Neural progenitor cell (in vitro differentiated cells): ENCODE results near the gene PLEKHG5. TPM values are rescaled to one million over a fixed set of nuclear protein-coding genes. Genes with fewer than 3 reads are reported as not detected.

Experiments
- DNase-seq: peaks from one replicate; pipeline ENCODE4 v3.0.0-alpha.2; 2016; ENCODE audit warnings: low spot score
- H2AFZ ChIP-seq: fragments of 200-600 bp; sonication (generic); replicated peaks from 2 replicates; pipeline ENCODE4 v1.6.1; 2016; ENCODE audit warnings: antibody characterized with exemption
- H3F3A ChIP-seq: fragments of 200-600 bp; sonication (generic); 2 replicates; pipeline ENCODE4 v1.6.1; 2016; ENCODE audit warnings: antibody characterized with exemption, low read depth
- H3K27ac ChIP-seq: fragments of 200-600 bp; sonication (generic); 2 replicates; pipeline ENCODE4 v1.5.1; 2016; ENCODE audit warnings: mild to moderate bottlenecking
- H3K27me3 ChIP-seq: fragments of 200-600 bp; sonication (generic); 2 replicates; pipeline ENCODE4 v1.6.1; 2016; ENCODE audit warnings: mild to moderate bottlenecking, moderate library complexity
- H3K36me3 ChIP-seq: fragments of 200-600 bp; sonication (generic); 2 replicates; pipeline ENCODE4 v1.5.1; 2016
- H3K4me1 ChIP-seq: fragments of 200-600 bp; sonication (generic); 2 replicates; pipeline ENCODE4 v1.6.1; 2016; ENCODE audit warnings: mixed run types
- H3K4me2 ChIP-seq: fragments of 200-600 bp; sonication (generic); 2 replicates; pipeline ENCODE4 v1.6.1; 2016
- H3K4me3 ChIP-seq: fragments of 200-600 bp; sonication (generic); 2 replicates; pipeline ENCODE4 v1.5.1; 2016
- H3K79me2 ChIP-seq: fragments of 200-600 bp; sonication (generic); 2 replicates; pipeline ENCODE4 v1.6.1; 2016; ENCODE audit warnings: low read depth
- H3K9ac ChIP-seq: fragments of 200-600 bp; sonication (generic); 2 replicates; pipeline ENCODE4 v1.6.1; 2016
- H3K9me3 ChIP-seq: fragments of 200-600 bp; sonication (generic); 2 replicates; pipeline ENCODE4 v1.5.1; 2016; ENCODE audit warnings: low read depth
- H4K20me1 ChIP-seq: fragments of 200-600 bp; sonication (generic); 2 replicates; pipeline ENCODE4 v1.6.1; 2016; ENCODE audit warnings: low read depth
- H3K27ac Mint-ChIP-seq: 3 replicates; pipeline ENCODE4 v1.8.0; 2021; ENCODE audit warnings: mixed read lengths
- H3K27me3 Mint-ChIP-seq: 2 replicates; pipeline ENCODE4 v1.8.0; 2022; ENCODE audit warnings: low read depth, mild to moderate bottlenecking, inconsistent platforms, moderate library complexity, mixed read lengths; ENCODE audit not compliant: insufficient read depth
- H3K36me3 Mint-ChIP-seq: 3 replicates; pipeline ENCODE4 v1.8.0; 2021; ENCODE audit warnings: mixed read lengths
- H3K4me1 Mint-ChIP-seq: 3 replicates; pipeline ENCODE4 v1.8.0; 2021; ENCODE audit warnings: mixed read lengths
- H3K4me3 Mint-ChIP-seq: 3 replicates; pipeline ENCODE4 v1.8.0; 2021; ENCODE audit warnings: mild to moderate bottlenecking, moderate library complexity, mixed read lengths
- H3K9me3 Mint-ChIP-seq: 3 replicates; pipeline ENCODE4 v1.8.0; 2020; ENCODE audit warnings: mixed read lengths
- CTCF ChIP-seq: fragments of 200-600 bp; sonication (generic); IDR thresholded peaks from 2 replicates; pipeline ENCODE4 v1.5.1; 2017; ENCODE audit warnings: antibody characterized with exemption, mild to moderate bottlenecking
- EZH2 ChIP-seq: fragments of 200-600 bp; sonication (generic); IDR thresholded peaks from 2 replicates; pipeline ENCODE4 v1.6.1; 2017; ENCODE audit warnings: antibody characterized with exemption, mild to moderate bottlenecking, moderate library complexity
- EZH2phosphoT487 ChIP-seq: fragments of 200-600 bp; sonication (generic); IDR thresholded peaks from 2 replicates; pipeline ENCODE4 v1.6.1; 2017; ENCODE audit warnings: antibody characterized with exemption
- total RNA-seq: library from RNA; depleted of rRNA; stranded (reverse); fragments of >200 nt; gene quantifications from 2 replicates; pipeline ENCODE4 v1.2.3, GENCODE V29; 2015; ENCODE audit warnings: low replicate concordance

PLEKHG5 gene
- total RNA-seq, 1 donor from 2014 or later, result 7.4 TPM

GRCh38 chr1:6521536-6521935 is 30.1 kb upstream of the PLEKHG5 start:
- no peak for DNase-seq
- H3K27ac ChIP-seq, result no peak overlapping the region
- no peak overlapping the region for H3K4me2 ChIP-seq
- peaks cover 19% of the 10 kb centered on the region for H3K4me1 ChIP-seq
- Mint-ChIP-seq H3K27ac (peak overlapping the region; percentile 39), H3K4me1 (peaks cover 40% of the 10 kb centered on the region), H3K4me3 (peak overlapping the region; percentile 1), H3K9me3 (no peaks in the 10 kb centered on the region), H3K27me3 (peaks cover under 1% of the 10 kb centered on the region), H3K36me3 (peaks cover 2% of the 10 kb centered on the region)
- H3K4me3 ChIP-seq, result no peak overlapping the region
- no peaks in the 10 kb centered on the region for H3K36me3 ChIP-seq
- no peak overlapping the region for H3K9ac ChIP-seq
- H3F3A ChIP-seq, result peaks cover 39% of the 10 kb centered on the region
- no peak overlapping the region for H2AFZ ChIP-seq
- no peaks in the 10 kb centered on the region for H3K27me3 ChIP-seq
- peaks cover 14% of the 10 kb centered on the region for H4K20me1 ChIP-seq
- TF ChIP-seq EZH2 (no peak), CTCF (no peak), EZH2phosphoT487 (no peak)
- no peaks in the 10 kb centered on the region for H3K79me2 ChIP-seq
- H3K9me3 ChIP-seq, result no peaks in the 10 kb centered on the region

GRCh38 chr1:6519935-6520671 is 28.6 kb upstream of the PLEKHG5 start:
- Histone ChIP-seq H3K9me3 (no peaks in the 10 kb centered on the region), H3K4me3 (no peak overlapping the region), H3K36me3 (no peaks in the 10 kb centered on the region), H4K20me1 (peaks cover 14% of the 10 kb centered on the region), H3K4me1 (peaks cover 19% of the 10 kb centered on the region), H3K27me3 (no peaks in the 10 kb centered on the region), H3K27ac (peak overlapping the region; percentile 68), H3F3A (peaks cover 39% of the 10 kb centered on the region), H3K9ac (no peak overlapping the region), H3K79me2 (no peaks in the 10 kb centered on the region), H2AFZ (no peak overlapping the region), H3K4me2 (peak overlapping the region; percentile 39)
- DNase-seq, result peak; percentile 91
- Mint-ChIP-seq H3K4me3 (peak overlapping the region; percentile 64), H3K27me3 (no peaks in the 10 kb centered on the region), H3K9me3 (no peaks in the 10 kb centered on the region), H3K27ac (peak overlapping the region; percentile 94), H3K36me3 (no peaks in the 10 kb centered on the region), H3K4me1 (peaks cover 40% of the 10 kb centered on the region)
- TF ChIP-seq CTCF, result no peak
- TF ChIP-seq EZH2, result no peak
- TF ChIP-seq EZH2phosphoT487, result no peak

GRCh38 chr1:6519491-6519934 is 28.0 kb upstream of the PLEKHG5 start:
- no peaks in the 10 kb centered on the region for H3K9me3 ChIP-seq
- H3K9ac ChIP-seq, result no peak overlapping the region
- H2AFZ ChIP-seq, result peak overlapping the region; percentile 26
- H3K4me1 ChIP-seq, result peaks cover 19% of the 10 kb centered on the region
- no peaks in the 10 kb centered on the region for H3K27me3 Mint-ChIP-seq
- H3K27me3 ChIP-seq, result no peaks in the 10 kb centered on the region
- peaks cover 40% of the 10 kb centered on the region for H3K4me1 Mint-ChIP-seq
- peak overlapping the region; percentile 39 for H3K4me2 ChIP-seq
- DNase-seq, result no peak
- TF ChIP-seq CTCF, result no peak
- TF ChIP-seq EZH2, result no peak
- TF ChIP-seq EZH2phosphoT487, result no peak
- peaks cover 39% of the 10 kb centered on the region for H3F3A ChIP-seq
- peaks cover 14% of the 10 kb centered on the region for H4K20me1 ChIP-seq
- no peaks in the 10 kb centered on the region for H3K36me3 ChIP-seq
- peak overlapping the region; percentile 94 for H3K27ac Mint-ChIP-seq
- no peaks in the 10 kb centered on the region for H3K36me3 Mint-ChIP-seq
- H3K4me3 ChIP-seq, result no peak overlapping the region
- H3K79me2 ChIP-seq, result no peaks in the 10 kb centered on the region
- H3K9me3 Mint-ChIP-seq, result no peaks in the 10 kb centered on the region
- peak overlapping the region; percentile 5 for H3K4me3 Mint-ChIP-seq
- peak overlapping the region; percentile 68 for H3K27ac ChIP-seq
